ENCODE results near the gene FOXL3.

Gene FOXL3

DNA sequence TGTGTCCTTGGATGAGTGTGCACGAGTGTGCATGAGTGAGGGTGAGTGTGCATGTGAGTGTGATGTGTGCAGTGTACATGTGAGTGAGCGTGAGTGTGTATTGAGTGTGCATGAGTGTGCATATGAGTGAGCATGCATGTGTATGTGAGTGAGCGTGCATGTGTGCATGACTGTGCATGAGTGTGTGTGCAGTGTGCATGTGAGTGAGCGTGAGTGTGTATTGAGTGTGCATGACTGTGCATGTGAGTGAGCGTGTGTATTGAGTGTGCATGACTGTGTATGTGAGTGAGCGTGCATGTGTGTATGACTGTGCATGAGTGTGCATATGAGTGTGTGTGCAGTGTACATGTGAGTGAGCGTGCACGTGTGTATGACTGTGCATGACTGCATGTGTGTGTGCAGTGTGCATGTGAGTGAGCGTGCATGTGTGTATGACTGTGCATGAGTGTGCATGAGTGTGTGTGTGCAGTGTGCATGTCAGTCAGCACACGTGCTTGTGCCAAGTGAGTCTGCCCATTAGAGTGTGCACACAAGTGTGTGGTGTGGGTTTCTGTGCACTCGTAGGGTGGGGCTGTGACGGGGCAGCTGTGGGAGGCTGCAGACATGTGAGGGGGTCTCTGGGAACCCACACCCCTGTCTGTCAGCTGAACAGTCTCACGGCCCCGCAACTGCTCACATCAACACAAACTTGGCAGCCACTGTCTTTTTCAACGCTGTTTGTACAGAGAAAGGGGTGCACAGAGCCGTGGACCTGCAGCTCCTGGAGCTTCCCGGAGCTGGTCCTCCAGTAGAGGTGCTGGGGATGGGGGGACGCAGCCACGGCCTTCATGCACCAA is 14.8 kb downstream of the FOXL3 start:
- DNase-seq, result no peak

DNA sequence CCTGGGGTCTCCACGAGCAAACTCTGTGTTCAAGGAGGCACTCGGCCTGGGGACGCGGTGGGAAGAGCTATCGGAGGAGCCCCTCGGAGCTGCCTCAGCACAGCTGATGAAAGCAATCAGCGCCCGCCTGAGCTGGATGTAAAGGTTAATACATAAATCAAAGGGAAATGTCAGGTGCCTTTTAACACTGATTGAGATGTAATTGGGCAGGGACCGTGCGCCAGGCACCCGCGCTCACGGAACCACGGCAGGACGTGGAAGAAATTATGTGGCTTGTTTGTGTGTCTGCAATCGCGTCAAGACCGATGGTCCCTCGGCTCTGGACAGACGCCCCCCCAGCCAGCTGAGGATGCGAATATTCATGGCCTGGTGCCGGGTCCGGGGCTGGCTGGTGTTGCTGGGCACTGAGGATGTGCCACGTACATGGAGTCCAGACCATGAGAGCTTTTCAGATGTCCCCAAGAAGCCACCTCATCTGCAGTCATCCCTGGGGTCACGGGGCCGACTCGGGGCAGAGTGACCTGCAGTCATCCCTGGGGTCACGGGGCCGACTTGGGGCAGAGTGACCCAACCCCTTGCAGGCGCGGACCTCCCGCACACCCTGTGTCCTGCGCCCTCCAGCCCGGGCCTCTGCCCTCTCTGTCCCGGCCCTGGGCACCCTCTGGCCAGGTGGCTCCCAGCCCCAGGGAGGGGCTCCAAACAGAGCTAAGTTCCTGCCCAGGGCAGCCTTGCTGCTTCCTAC is 15.6 kb downstream of the FOXL3 start:
- DNase-seq, result no peak

DNA sequence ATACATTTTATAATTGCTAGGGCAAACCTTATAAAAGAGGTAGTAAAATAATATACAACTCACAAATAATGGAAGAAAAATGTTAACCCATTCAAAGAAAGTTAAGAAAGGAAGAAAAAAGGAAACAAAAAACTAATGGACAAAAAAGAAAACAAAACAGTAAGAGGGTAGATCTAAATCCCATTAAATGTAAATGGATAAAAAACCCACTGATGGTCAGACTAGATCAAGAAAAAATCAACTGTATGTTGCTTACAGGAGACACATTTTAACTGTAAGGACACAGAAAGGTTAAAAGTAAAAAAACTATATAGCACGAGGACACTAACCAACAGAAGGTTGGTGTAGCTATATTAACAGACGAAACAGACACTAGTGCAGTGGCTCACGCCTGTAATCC is 18.0 kb downstream of the FOXL3 start:
- DNase-seq, result no peak

DNA sequence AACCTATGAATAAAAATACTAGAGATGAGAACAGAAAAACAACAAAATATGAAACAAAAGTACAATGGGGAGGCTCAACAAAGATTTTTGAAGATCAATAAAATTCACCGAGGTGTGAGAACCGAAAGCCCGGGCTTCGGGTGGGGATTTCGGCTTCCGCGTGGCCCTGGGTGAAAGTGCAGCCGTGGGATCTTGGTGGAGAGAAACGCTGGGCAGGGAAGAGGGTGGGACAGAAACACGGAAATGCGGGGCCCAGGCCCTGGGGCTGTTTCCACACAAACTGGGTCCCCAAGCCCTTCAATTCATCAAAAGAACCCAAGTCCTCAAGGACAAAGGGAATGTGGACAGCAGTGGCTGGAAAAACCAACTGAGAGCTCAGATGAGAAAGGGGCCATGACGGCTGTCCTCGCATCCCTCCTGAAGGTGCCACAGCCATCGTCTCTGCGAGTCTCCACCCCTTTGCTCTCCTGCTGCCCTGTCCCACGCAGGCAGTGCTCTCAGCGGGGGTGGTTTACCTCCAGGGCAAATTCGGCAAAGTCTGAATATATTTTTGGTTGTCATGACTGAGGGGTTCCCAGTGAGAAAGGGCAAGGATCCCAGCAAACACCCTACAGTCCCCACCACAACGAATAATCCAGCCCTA is 19.7 kb downstream of the FOXL3 start:
- DNase-seq, result no peak

DNA sequence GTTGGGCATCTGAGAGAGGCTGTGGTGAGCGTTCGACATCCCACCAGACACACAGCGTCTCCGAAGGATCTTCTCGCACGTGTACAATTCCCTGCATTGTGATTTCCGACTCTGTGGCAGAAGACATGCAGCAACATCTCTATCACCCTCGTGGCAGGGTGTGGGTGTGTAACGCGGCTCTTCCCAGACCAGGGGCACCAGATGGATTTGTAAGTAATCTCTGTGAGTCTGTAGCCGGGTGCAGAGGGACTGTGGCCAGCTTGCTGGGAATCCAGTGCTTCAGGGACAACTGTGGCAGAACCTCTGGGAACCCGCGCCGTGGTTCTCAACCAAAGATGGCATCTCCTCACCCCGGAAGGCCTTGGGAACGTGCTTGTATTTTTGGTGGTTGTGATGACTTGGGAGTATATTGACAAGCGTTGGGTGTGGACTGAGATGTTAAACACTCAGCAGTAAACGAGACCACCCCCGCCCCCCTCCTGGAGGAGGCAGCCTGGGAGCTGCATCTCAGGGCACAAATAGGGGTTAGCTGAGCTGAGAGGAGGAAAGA is 21.2 kb downstream of the FOXL3 start:
- no peak for DNase-seq

DNA sequence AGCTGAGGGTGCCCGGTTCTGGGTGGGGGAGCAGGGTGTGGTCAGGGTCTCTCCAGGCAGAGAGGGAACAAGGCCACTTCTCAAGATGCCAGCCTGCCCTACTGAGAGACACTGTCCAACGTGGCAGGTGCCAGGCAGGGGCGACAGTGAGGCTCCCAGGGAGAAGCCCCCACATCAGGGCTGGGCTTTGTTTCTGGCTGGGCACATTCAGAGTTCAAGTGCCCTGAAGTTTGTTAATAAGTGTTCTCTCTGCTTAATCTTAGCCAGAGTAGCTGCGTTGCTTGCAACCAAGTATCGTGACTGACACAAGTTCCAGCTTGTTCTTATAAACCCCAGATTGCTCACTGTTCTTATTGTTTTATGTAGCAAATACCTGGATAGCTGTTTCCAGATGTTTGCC is 21.8 kb downstream of the FOXL3 start:
- DNase-seq, result no peak

DNA sequence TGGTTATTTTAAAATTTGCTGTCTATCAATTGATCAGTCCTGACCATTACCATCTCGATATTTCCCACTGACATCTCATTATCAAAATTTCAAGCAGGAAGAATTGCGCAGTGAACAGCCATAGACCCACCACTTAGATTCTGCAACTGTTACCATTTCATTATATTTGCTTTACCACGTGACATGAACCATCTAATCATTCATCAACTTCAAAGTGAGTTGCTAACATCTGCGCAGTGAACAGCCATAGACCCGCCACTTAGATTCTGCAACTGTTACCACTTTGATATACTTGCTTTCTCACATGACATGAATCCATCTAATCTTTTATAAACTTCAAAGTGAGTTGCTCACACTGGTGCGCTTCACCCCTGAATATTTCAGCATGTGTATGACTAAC is 22.5 kb downstream of the FOXL3 start:
- no peak for DNase-seq

DNA sequence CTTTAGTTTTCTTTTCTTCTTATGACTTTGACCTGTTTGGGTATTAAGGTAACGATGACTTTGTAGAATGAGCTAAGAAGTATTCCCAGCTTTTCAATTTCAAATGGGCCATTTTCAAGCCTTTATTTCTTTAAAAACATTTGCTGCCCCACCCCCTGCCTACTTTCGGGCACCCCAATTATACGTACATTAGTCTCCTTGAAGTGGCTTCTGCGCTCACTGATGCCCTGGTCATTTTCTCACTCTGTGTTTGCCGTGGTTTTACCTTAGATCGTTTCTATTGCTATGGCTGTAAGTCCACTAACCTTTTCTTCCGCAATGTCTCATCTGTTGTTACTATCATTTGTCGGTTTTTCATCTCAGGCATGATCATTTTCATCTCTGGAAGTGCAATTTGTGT is 24.9 kb downstream of the FOXL3 start:
- DNase-seq, result no peak

DNA sequence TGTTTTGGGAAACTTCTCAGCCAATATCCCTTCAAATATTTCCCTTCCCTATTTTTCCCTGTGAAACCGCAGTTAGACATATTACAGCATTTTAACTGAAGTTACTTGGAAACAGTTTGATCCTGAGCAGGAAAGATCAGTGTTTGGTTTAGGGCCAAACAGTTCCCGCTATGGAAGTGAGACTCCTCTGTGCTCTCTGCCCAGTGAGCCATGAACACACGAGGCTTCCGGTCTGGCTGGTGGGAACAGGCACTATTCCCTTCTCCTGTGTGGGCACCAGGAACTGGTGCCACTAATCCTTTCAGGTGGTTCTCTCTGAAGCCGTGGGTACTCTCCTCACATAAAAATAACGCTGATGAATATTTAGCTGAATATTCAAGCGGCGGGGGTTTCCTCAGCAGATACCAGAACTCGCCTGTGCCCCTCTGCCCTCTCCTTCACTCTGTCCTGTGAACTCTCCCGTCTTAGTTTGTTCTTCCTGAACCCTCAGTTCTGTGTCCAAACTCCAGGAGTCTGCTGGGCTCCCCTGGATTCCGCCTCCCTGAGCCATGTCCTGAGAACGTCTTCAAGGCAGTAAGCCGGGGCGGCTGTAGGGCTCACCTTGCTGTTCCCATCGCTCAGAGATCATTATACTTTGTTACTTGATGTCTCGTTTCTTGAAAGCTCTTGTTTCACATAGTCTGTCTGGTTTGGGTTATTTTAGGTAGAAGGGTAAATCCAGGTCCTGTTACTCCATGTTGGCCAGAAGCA is 25.7 kb downstream of the FOXL3 start:
- no peak for DNase-seq

DNA sequence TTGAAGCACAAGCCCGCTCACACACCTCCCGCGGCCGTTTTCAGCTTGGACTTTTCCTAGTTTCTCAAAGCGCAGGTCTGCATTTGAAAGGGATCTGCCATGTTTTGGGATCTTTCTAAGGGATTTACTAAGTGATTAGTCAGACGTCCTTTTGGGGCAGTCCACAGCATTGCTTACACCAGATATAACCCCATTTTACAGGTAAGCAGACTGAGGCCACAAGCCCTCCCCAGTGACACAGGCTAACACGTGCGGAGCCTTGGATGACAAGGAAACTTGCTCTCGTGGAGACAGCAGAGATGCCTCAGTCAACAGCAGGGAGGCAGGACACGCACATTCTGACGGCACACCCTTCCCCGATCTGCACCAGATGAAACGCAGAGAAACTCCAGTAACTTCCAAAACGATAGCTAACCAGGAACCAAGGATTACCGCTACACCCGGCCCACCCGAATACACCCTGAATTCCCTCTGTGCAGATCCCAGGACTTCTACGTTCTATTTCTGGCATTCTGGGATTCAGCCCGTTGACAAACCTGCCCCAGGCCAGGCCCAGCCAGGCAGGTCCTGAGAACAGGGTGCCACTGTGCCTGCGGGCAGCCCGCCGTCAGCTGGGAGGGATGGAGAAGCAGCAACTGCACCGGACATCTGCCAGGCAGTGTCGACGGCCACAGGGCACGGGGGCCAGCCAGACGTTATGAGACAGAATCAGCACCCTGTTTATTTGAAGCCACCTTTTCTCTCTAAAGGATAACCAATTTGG is 27.9 kb downstream of the FOXL3 start:
- DNase-seq, result no peak

DNA sequence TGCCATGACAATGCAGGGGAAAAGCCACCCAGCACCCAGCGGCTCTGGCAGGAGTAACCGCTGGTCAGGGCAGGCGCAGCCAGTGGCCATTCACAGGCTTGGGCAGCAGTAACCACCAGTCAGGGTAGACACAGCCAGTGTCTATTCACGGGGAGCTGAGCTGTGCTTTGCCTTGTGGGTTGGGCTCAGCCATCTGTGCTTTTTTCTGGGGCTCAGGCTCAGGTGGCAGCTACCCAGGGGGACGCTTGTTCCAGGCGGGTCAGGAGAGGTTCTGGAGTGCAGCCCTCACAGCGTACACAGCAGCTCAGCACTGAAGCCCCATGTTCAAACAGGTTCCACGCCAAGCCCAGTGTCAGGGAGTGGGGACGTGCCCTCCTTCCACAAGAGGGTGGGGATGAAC is 28.5 kb downstream of the FOXL3 start:
- no peak for DNase-seq

DNA sequence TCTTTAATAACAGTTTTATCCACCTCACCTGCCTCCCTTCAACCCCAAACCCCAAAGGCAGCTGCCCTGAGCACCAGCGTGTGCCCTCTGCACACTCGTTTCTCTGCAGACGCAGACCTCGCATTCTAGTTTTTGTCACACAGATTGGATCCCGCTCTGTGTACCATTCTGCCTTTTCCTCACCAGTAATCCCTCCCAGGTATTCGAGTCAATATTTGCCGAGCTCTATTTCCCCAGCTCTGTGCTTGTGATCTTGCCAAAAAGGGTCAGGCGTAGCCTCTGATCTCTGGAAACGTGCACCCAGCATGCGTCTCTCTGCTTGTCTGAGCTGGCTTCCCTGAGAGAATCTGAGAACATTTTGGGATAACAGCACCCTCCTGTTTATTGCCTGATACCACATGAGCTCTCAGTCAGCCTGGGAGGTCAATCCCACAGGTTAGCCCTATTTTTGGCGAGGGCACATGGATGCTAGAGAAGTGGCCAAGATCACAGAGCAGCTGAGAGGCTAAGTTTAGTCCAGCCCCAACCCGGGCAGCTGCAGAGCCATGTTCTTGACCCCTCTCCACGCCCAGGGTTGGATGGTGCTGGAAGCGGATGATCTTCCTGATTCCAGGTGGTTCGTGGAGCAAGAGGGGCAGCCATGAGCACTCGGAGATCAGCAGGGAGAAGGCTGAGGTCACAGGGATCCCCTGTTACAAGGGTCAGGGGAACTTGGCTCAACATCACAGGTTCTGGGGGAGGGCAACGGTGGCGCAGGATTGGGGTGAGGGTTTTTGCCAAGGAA is 29.1 kb downstream of the FOXL3 start:
- DNase-seq, result no peak

DNA sequence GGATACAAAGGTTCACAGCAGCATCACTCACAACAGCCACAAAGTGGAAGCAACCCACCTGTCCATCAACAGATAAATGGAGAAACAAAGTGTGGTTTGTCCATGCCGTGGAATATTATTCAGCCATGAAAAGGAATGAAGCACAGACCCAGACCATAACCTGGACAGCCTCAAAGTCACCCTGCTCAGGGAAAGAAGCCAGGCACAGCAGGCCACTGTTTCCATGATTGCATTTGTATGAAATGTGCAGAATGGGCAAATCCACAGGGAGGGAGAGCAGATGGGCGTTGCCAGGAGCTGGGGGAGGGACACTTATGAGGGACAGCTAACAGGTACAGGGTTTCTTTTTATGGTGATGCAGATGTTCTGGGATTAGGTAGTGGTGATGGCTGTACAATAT is 30.3 kb downstream of the FOXL3 start:
- no peak for DNase-seq

DNA sequence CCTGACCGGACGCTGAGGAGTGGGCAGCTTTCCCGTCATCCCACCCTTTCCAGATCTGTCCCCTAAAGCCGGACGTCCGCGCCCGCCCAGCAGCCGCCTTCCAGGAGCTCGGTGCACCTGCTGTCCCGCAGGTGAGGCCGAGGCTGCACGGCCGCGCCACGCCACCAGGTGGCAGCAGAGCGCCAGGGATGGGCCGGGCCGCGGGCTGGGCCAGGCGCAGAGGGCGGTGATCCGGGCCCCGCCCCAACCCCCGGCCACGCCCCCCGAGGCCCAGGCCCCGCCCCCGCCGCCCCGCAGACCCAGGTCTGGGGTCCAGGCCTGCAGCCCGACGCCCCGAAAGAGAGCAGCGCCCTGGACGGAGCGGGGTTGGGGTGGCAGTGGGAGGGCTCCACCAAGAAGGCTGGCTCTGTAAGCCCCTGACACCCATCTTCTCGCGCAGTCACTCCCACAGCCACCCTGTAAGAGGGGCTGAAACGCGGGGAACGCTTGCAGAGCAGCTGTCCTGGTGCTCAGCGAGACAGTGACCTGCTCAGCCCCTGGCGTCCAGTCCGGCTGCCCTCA is 32.2 kb downstream of the FOXL3 start:
- peak; percentile 95 for DNase-seq

DNA sequence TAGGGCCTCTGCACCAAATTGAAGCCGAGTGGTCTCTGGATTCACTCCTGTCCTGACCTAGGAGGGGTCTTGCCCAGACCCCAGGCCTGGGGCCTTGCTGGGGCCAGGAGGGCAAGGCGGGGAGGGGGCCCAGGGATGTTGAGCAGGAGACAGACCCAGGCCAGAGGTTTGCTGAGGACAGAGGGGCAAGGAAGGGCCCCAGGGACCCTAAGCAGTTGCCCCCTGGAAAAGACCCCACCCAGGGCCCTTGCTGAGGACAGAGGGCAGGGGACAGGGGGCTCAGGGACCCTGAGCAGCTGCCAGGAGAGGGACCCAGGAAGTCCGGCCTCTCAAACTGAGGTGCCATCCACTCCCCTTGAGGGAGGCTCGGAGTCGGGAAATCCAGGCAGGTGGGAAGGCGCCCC is 32.7 kb downstream of the FOXL3 start:
- DNase-seq, result no peak

DNA sequence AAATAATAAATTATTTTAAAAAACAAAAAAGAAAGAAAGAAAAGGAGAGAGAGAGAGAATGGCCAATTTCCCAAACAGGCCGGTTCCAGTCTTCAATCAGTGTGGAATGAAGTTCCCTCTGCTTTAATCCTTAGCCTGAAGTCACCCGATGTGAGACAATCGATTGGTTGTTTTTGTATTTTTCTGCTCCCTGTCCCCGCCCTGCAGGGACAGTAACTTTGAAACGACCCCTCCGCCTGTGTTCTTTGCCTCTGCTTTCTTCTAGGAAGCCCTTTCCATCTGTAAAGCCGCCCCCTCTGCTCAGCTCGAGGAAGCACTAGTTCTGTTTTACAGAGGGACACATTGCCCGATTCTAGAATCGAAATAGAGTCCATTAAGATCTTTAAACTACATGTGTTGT is 33.4 kb downstream of the FOXL3 start:
- no peak for DNase-seq

DNA sequence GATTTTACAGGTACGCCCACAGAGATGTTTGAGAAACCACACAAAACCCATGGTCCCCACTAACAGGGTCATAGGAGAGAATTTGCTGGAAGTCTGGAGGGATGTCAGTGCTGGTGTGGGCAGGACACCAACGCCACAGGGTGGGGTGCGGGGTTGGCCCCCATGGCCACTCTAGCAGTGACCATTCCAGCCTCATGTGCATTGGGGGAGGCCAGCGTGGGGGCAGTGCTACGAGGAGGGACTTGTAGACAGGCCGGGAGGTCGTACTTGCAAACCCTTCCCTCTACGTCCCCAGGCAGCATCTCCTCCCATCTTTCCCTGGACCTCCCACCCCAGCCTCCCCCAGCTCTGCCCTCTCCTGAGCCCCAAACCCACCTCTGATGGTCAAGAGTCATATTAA is 34.0 kb downstream of the FOXL3 start:
- no peak for DNase-seq

DNA sequence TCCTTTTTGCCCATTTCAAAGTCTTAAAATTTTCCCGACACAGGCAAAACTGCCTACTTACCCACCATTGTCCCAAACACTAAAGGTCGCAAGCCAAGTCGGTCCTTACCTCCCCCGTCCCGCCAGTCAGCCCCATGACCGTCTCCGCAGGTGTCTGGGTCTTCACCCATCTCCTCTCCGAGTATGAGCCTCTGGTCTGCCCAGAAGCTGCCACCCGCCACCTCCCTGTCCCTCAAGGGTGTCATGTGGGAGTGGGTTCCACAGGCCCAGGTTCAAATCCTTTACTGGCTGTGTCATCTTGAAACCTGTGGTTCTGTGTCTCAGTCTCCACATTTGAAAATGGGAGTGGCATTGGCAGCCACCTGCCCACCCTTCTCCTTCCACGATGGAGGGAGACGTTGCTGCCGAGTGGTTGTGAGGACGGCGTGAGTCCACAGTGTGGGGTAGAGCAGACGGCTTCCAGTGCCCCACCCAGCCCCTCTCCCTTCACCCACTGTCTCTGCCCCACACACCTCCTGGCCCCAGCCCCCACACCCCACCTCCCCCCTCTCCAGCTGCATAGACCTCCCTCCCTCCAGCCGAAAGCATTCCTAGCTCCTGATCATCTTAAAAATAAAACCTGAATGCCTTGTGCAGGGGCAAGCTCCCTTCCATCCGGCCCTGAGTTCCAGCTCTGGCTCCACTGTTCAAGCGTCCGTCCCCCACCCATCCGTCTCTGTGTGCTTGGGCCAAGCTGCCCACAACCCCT is 35.3 kb downstream of the FOXL3 start:
- DNase-seq, result no peak

DNA sequence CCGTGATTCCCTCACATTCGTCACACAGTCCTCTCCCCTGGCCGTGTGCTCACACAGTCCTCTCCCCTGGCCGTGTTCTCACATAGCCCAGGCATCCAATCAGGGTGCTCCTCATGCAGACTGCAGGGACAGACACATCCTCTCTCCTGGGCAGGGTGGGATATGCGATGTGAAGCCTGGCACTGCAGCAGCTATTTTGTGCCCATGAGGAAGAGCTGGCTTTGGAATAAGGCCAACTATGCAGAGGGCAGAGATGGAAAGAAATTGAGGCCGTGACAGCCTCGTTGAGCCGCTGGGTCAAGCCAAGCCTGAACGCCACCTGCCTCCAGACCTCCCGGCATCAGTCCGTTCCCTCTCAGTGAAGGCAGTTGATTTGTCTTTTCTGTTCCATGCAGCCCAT is 35.8 kb downstream of the FOXL3 start:
- DNase-seq, result no peak

DNA sequence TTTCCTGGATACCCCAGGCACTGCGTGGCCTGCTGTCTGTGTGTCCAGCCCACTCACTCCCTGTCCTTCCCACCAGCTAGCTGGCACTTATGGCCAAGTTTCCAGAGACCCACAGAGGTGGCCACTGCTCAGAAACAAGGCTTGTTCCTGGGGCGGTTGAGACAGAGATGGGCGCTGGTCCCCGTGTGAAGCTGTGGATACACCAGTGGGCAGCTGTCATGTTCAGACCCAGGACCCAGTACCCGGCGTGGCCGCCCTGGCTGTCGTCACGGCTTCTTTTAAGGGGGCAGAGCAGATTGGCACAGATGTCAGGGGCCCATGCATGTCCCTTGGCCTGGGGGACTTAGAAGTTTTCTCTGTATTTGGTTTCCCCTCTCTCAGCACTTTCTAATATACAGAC is 36.3 kb downstream of the FOXL3 start:
- no peak for DNase-seq

All from activated T-cell treated with anti-CD3 and anti-CD28 coated beads, Interleukin-2, amount 50 U/mL, for 1 hour (primary cell).